Esophagus (tissue), 2 donors: ENCODE results near the gene SUGCT. TPM values are rescaled to one million over a fixed set of nuclear protein-coding genes. Genes with fewer than 3 reads are reported as not detected.

Source experiments
- H3K27ac ChIP-seq, 2 donors: one replicate each; pipeline ENCODE4 v1.5.1; 2013; ENCODE audit warnings: low read depth in 2 of 2, mild to moderate bottlenecking in 2 of 2, inconsistent platforms in 1 of 2, low read length in 1 of 2, moderate library complexity in 1 of 2
- H3K27me3 ChIP-seq, 2 donors: one replicate each; pipeline ENCODE4 v1.6.1; 2013; ENCODE audit warnings: low read length in 2 of 2, control low read depth in 1 of 2, mild to moderate bottlenecking in 1 of 2; ENCODE audit not compliant: insufficient read depth in 2 of 2, control insufficient read depth in 1 of 2
- H3K36me3 ChIP-seq, 2 donors: one replicate each; pipeline ENCODE4 v1.6.1; 2013; ENCODE audit warnings: low read length in 1 of 2; ENCODE audit not compliant: control insufficient read depth in 2 of 2, insufficient read depth in 2 of 2
- H3K4me1 ChIP-seq, 2 donors: one replicate each; pipeline ENCODE4 v1.6.1; 2013; ENCODE audit warnings: low read length in 1 of 2; ENCODE audit not compliant: control insufficient read depth in 2 of 2, insufficient read depth in 2 of 2
- H3K4me3 ChIP-seq, 2 donors: one replicate each; pipeline ENCODE4 v1.5.1; 2013; ENCODE audit warnings: low read length in 2 of 2, mild to moderate bottlenecking in 2 of 2, low read depth in 1 of 2, moderate library complexity in 1 of 2
- H3K9me3 ChIP-seq, 2 donors: one replicate each; pipeline ENCODE4 v1.6.1; 2013; ENCODE audit warnings: mild to moderate bottlenecking in 2 of 2, low read depth in 1 of 2, low read length in 1 of 2, moderate library complexity in 1 of 2; ENCODE audit not compliant: control insufficient read depth in 2 of 2, insufficient read depth in 1 of 2
- WGBS, 2 donors: extraction: QIAGEN DNeasy Blood & Tissue Kit; methylation state at CpG; one replicate each; pipeline ENCODE4 v1.1.7; 2013; 5-methylcytosine and 5-hydroxymethylcytosine counted together
- polyA plus RNA-seq, 2 donors: library from polyadenylated mRNA; stranded (reverse); fragments of 200-250 nt; gene quantifications; one replicate each; pipeline ENCODE4 v1.2.3, GENCODE V29; 2013
- donor health status: healthy with polysubstance abuse.
- donor health status: Bipolar disorder and iron deficiency.

SUGCT gene
- polyA plus RNA-seq, 2 donors = 1.7 to 2.3 TPM

DNA sequence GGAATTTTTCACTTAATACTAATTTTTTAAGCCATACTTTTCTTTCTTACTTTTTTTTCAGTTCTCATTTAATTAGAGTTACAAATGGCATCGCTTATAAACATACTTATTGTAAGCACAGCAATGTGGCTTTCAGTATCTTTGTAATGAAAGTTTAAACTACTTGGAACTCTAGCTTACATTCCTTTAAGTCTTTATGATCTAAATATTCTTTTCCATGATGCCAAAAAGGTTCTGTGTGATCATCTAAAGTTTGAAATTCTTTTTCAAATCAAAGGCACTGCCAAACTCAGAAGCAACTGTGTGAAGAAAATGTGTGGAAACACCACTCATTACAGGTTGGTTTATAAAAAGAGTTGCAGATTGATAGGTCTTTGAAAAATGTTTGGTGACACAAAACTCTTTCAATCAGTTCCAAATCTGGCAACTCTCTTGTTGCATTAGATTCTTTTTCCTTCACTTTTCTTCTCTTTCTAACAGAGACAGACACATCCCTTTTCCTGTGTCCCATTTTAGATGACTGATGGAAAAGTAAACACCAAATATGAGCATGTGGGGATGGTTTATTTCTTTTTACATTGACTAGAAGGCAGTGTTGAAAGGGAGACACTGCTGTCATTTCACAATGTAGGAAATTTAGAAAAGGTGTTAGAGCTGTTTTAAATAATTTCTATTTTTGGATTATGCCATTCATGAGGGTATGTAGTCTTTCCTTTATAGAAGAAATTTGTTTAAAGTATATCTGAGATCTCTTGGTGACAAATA lies 392.3 kb downstream of the SUGCT start:
- H3K27me3 ChIP-seq = no peaks in the 10 kb centered on the region
- no peak overlapping the region for H3K4me3 ChIP-seq
- H3K27ac ChIP-seq = no peak overlapping the region
- WGBS, 2 donors = 59 to 82% methylated on average over 1 of the region's 1 CpG
- no peaks in the 10 kb centered on the region for H3K4me1 ChIP-seq
- H3K36me3 ChIP-seq = no peaks in the 10 kb centered on the region
- H3K9me3 ChIP-seq = no peaks in the 10 kb centered on the region

DNA sequence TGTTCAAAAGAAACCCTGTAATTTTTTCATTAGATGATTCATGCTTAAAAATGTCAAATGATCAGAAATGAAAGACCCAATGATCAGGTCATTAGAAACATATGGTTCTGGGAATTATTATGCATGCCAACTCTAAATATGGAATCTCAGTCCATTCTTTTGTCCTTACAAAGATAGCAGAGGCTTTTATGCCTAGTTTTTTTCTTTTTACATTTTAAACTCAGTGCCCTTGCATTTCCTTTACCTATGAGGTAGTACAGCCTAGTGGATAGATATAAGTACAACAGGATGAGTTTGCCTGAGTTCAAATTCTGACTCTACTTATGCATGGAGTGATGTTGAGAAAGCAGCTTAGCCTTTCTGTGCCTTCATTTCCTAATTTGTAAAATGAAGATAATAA lies 392.9 kb downstream of the SUGCT start:
- Histone ChIP-seq H3K27ac (no peak overlapping the region), H3K4me3 (no peak overlapping the region), H3K36me3 (no peaks in the 10 kb centered on the region), H3K4me1 (no peaks in the 10 kb centered on the region), H3K27me3 (no peaks in the 10 kb centered on the region), H3K9me3 (no peaks in the 10 kb centered on the region)

DNA sequence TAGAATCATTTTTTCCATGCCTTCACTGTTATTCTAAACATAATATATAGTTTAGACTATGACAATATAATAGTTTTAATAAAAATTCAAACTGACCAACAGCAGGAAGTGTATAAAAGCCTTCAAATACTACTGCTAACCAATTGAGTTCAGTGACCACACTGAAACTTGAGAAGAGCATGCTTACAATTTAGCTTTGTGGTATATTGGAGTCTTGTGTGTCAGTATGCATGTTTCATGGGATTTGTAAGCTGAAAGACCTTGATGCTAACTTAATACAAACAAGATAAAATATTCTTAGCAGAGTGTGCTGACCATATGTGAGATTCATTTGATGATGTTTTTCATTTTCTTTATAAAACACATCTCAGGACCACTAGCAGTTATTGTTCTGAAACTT lies 395.5 kb downstream of the SUGCT start:
- H3K36me3 ChIP-seq = no peaks in the 10 kb centered on the region
- H3K4me1 ChIP-seq = no peaks in the 10 kb centered on the region
- no peaks in the 10 kb centered on the region for H3K27me3 ChIP-seq
- no peak overlapping the region for H3K27ac ChIP-seq
- no peak overlapping the region for H3K4me3 ChIP-seq
- H3K9me3 ChIP-seq = no peaks in the 10 kb centered on the region

DNA sequence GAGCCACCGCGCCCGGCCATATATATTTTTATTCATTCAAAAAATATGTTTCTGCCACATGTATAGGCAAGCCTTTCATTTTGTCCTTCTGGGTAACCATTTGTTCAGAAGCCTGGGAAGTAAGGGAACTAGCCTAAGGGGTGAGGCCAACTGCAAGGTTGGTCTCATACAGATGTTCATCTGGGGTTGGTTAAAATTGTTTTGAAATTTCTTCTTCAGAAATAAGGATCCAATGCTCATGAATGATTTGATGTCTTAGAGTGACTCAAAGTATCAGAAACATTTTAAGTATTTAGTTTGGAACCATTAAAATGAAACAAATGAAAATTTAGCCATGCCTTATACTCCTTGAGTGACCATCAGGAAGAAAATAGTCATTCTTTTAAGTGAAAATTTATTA lies 397.2 kb downstream of the SUGCT start:
- H3K4me3 ChIP-seq = no peak overlapping the region
- H3K27ac ChIP-seq = no peak overlapping the region
- H3K36me3 ChIP-seq = no peaks in the 10 kb centered on the region
- H3K27me3 ChIP-seq = no peaks in the 10 kb centered on the region
- H3K9me3 ChIP-seq = no peaks in the 10 kb centered on the region
- WGBS, 2 donors = 98 to 99% methylated on average over 3 of the region's 3 CpGs
- no peaks in the 10 kb centered on the region for H3K4me1 ChIP-seq

DNA sequence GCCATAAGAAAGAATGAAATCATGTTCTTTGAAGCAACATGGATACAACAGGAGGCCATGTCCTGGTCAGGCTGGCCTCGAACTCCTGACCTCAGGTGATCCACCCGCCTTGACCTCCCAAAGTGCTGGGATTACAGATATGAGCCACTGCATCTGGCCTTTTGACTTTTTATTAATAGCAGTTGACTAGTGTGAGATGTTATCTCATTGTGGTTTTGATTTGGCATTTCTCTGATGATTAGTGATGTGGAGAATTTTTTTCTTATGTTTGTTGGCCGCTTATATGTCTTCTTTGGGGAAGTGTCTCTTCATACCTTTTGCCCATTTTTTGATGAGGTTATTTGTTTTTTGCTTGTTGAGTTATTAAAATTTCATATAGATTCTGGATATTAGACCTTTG lies 400.9 kb downstream of the SUGCT start:
- H3K4me1 ChIP-seq = no peaks in the 10 kb centered on the region
- H3K27ac ChIP-seq = no peak overlapping the region
- H3K9me3 ChIP-seq = no peaks in the 10 kb centered on the region
- 85 to 89% methylated on average over 3 of the region's 3 CpGs for WGBS, 2 donors
- H3K36me3 ChIP-seq = no peaks in the 10 kb centered on the region
- no peak overlapping the region for H3K4me3 ChIP-seq
- H3K27me3 ChIP-seq = no peaks in the 10 kb centered on the region

DNA sequence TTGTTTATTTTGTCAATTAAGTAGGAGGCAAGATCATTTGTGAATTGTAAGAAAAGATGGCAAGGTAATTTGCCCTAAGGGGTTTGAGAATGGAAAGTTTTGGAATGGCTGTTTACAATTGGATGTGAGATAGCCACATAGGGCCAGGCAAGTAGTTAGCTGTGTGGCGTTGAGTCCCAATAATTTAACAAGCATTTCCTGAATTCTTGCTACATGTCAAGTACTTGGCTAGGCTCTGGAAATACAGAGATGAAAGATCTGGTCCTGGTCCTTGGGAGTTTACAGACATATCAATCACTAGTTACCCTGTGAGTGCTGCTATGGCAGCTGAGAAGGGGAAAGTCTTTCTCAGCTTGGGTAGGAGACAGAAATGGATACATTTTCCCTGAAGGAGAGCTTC lies 401.6 kb downstream of the SUGCT start:
- H3K4me1 ChIP-seq = no peaks in the 10 kb centered on the region
- no peak overlapping the region for H3K4me3 ChIP-seq
- WGBS, 2 donors = 34 to 61% methylated on average over 1 of the region's 1 CpG
- no peak overlapping the region for H3K27ac ChIP-seq
- H3K27me3 ChIP-seq = no peaks in the 10 kb centered on the region
- H3K9me3 ChIP-seq = no peaks in the 10 kb centered on the region
- H3K36me3 ChIP-seq = no peaks in the 10 kb centered on the region

DNA sequence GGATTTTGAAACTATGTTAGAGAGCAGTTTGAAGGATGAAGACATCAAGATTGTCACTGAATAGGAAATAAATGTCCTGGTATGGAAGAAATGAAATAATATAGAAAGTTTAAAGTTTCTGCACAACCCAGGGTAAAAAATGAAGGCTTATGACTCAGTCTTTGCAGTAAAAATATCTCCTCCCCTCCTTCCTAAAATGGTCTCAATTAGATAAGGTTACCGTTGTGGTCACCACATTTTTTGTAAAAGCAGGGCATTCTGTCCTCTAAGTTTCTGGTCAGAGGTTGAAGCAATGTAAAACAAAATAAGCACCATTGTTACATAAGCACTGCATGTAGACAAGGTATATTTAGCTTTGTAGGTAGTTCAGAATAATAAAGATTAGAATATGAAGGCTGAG lies 403.5 kb downstream of the SUGCT start:
- no peaks in the 10 kb centered on the region for H3K27me3 ChIP-seq
- H3K9me3 ChIP-seq = no peaks in the 10 kb centered on the region
- H3K36me3 ChIP-seq = no peaks in the 10 kb centered on the region
- no peak overlapping the region for H3K27ac ChIP-seq
- no peak overlapping the region for H3K4me3 ChIP-seq
- no peaks in the 10 kb centered on the region for H3K4me1 ChIP-seq
- WGBS, 2 donors = 62 to 81% methylated on average over 1 of the region's 1 CpG

DNA sequence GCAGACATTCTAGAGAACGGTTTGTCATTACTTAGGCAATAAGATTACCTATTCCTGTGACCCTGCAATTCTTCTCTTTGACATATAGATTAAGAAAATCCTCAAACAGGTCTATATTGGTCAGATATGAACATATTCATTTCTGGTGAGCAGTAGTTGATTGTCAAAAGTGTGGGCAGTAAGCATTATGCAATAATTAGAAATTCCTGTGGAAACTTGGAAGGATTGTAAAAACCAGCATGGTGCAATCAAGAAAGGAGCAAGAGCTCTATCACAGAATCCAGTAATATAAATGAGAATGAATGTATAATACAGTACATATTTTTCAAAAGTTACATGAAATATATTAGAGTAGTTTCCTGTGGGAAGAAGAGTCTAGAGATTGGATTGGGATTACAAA lies 406.5 kb downstream of the SUGCT start:
- Histone ChIP-seq H3K4me3 (no peak overlapping the region), H3K27me3 (no peaks in the 10 kb centered on the region), H3K36me3 (no peaks in the 10 kb centered on the region), H3K4me1 (no peaks in the 10 kb centered on the region), H3K9me3 (no peaks in the 10 kb centered on the region), H3K27ac (no peak overlapping the region)
- WGBS, 2 donors = 80 to 97% methylated on average over 1 of the region's 1 CpG

DNA sequence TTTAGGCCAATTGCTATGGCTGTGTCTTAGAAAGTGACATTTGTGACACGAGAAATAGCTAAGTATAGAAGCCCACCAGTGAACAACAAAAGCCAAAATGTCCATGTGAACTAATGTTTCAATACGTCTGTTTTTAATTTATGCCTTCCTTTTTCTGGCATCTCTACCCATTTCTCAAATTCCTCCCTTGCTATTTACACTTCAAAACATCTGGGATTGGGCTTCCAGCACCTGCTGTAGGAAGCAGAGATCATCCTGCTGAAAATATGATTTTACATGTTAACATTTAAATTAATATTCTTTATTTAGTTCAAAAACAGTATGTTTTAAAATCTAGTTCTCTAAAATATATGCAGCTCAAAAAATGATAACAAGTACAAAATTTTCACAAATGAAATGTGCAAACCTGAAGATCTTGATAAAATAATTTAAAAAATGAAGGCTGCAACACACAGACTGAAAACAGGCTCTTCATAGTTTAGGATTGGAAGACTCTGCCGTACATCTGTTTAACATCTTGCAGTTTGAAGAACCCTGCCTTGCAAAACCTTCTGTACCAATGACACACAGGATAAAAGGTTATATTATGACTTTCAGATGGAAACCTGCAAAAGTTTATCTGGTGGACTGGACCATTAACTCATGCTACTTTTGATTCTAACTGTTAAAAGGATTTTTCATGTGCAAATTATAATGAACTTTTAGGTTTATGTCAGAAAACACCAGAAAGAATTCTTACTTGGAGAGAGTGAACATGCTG lies 408.4 kb downstream of the SUGCT start:
- H3K9me3 ChIP-seq = no peaks in the 10 kb centered on the region
- no peaks in the 10 kb centered on the region for H3K36me3 ChIP-seq
- H3K27me3 ChIP-seq = no peaks in the 10 kb centered on the region
- WGBS, 2 donors = 71 to 74% methylated on average over 3 of the region's 3 CpGs
- no peak overlapping the region for H3K27ac ChIP-seq
- no peak overlapping the region for H3K4me3 ChIP-seq
- H3K4me1 ChIP-seq = no peaks in the 10 kb centered on the region

DNA sequence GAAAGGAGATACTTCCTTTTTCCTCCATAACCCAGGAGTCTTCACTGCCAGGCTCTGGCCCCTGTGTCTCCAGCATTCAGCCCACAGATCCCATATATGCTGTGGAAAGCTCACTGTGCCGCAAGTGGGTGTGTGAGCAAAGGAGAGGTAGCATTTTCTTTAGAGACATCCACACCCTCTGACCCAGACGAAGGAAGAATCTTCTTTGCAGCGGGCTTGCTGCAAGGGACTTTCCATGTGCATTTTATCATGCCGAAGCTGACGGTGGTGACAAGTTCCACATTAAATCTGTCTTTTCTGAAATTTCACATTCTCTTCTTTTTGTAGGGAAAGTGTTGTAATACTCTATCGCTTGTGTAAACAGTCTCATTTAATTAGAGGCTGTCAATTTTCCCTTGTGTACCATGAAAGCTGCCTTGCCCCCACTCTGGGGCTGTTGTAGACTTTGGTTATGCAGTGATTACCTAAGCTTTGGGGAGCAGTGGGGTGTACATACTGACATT lies 409.5 kb downstream of the SUGCT start:
- no peaks in the 10 kb centered on the region for H3K27me3 ChIP-seq
- no peaks in the 10 kb centered on the region for H3K36me3 ChIP-seq
- H3K4me3 ChIP-seq = no peak overlapping the region
- no peaks in the 10 kb centered on the region for H3K9me3 ChIP-seq
- no peaks in the 10 kb centered on the region for H3K4me1 ChIP-seq
- H3K27ac ChIP-seq = no peak overlapping the region
- 59 to 61% methylated on average over 6 of the region's 6 CpGs for WGBS, 2 donors
